HepG2 (cell line): ENCODE measurements around the gene BRD3. TPM values are rescaled to one million over a fixed set of nuclear protein-coding genes. Genes with fewer than 3 reads are reported as not detected.

ENCODE experiments used
- ATM ChIP-seq: fragments of 450-650 bp; IDR thresholded peaks from 2 replicates; pipeline ENCODE4 v1.7.1; 2017; ENCODE audit warnings: mild to moderate bottlenecking, borderline replicate concordance
- CC2D1A ChIP-seq: sonication (generic); formaldehyde crosslinking; IDR thresholded peaks from 2 replicates; pipeline ENCODE4 v1.8.1; 2023; ENCODE audit warnings: mild to moderate bottlenecking, missing genetic modification reagents
- MED13 ChIP-seq: sonication (generic); formaldehyde crosslinking; IDR thresholded peaks from 2 replicates; pipeline ENCODE4 v1.5.0; 2020; ENCODE audit warnings: missing genetic modification reagents
- MZF1 ChIP-seq: sonication (generic); formaldehyde crosslinking; IDR thresholded peaks from 2 replicates; pipeline ENCODE4 v1.8.1; 2023; ENCODE audit warnings: mild to moderate bottlenecking, missing genetic modification reagents, borderline replicate concordance
- NFE2L1 ChIP-seq: sonication (generic); formaldehyde crosslinking; IDR thresholded peaks from 2 replicates; pipeline ENCODE4 v1.4.0; 2020; ENCODE audit warnings: missing genetic modification reagents, mild to moderate bottlenecking, borderline replicate concordance
- NR2F6 ChIP-seq, 2 experiments: IDR thresholded peaks; 2 replicates each; pipeline ENCODE4 v1.6.1; 2016; ENCODE audit warnings: antibody characterized with exemption in 1 of 2, mild to moderate bottlenecking in 1 of 2
- NR3C1 ChIP-seq: sonication (generic); formaldehyde crosslinking; IDR thresholded peaks from 2 replicates; pipeline ENCODE4 v1.4.0; 2020; ENCODE audit warnings: missing genetic modification reagents
- REL ChIP-seq: sonication (generic); formaldehyde crosslinking; conservative IDR thresholded peaks from 2 replicates; pipeline ENCODE4 v1.8.0; 2022; ENCODE audit warnings: mild to moderate bottlenecking, missing genetic modification reagents, moderate library complexity
- ZNF318 ChIP-seq: sonication (generic); formaldehyde crosslinking; IDR thresholded peaks from 2 replicates; pipeline ENCODE4 v1.4.0; 2020; ENCODE audit warnings: mild to moderate bottlenecking, missing genetic modification reagents
- ZNF550 ChIP-seq: sonication (generic); formaldehyde crosslinking; IDR thresholded peaks from 2 replicates; pipeline ENCODE4 v1.4.0; 2020; ENCODE audit warnings: mild to moderate bottlenecking, missing genetic modification reagents, borderline replicate concordance
- ZNF616 ChIP-seq: sonication (generic); formaldehyde crosslinking; IDR thresholded peaks from 2 replicates; pipeline ENCODE4 v1.5.0; 2020; ENCODE audit warnings: low read depth, mild to moderate bottlenecking, missing genetic modification reagents
- ZNF775 ChIP-seq: sonication (generic); formaldehyde crosslinking; IDR thresholded peaks from 2 replicates; pipeline ENCODE4 v1.4.0; 2020; ENCODE audit warnings: missing genetic modification reagents, mild to moderate bottlenecking, moderate library complexity, borderline replicate concordance
- ZNF879 ChIP-seq: sonication (generic); formaldehyde crosslinking; IDR thresholded peaks from 2 replicates; pipeline ENCODE4 v1.8.1; 2023; ENCODE audit warnings: missing genetic modification reagents
- ZSCAN5A ChIP-seq: sonication (generic); formaldehyde crosslinking; IDR thresholded peaks from 2 replicates; pipeline ENCODE4 v1.8.0; 2022; ENCODE audit warnings: mild to moderate bottlenecking, missing genetic modification reagents, borderline replicate concordance
- polyA plus RNA-seq, 8 experiments: library from polyadenylated mRNA; depleted of rRNA in 3 of 8; stranded (reverse) in 7 of 8; unstranded in 1 of 8; fragments of >200 nt; fragmentation: Illumina TruSeq in 4 of 8; extraction: Trizol in 4 of 8; gene quantifications; 2 replicates each; pipeline versions ENCODE4 v1.2.1 to v1.2.3, GENCODE V29; 2011 to 2016; ENCODE audit warnings: low read depth in 4 of 8, missing spikeins in 1 of 8, mixed read lengths in 1 of 8; ENCODE audit not compliant: insufficient read depth in 1 of 8
- total RNA-seq, 5 experiments: library from RNA; depleted of rRNA; stranded (reverse); fragments of >200 nt; fragmentation: Illumina TruSeq; extraction: Trizol; gene quantifications; 2 replicates each; pipeline ENCODE4 v1.2.3, GENCODE V29; 2016; ENCODE audit warnings: low read depth in 1 of 5
- TF ChIP-seq, protein P1 (sequence below): IDR thresholded peaks from 2 replicates; pipeline ENCODE4 v1.6.1; 2016; ENCODE audit warnings: missing genetic modification reagents, missing compliant biosample characterization

The BRD3 gene
- total and polyA plus RNA-seq, 2 of the 13 experiments (the other 11 are each of a cell fraction or from before 2014, with no cell fraction given): 5.9 to 12.9 TPM

DNA sequence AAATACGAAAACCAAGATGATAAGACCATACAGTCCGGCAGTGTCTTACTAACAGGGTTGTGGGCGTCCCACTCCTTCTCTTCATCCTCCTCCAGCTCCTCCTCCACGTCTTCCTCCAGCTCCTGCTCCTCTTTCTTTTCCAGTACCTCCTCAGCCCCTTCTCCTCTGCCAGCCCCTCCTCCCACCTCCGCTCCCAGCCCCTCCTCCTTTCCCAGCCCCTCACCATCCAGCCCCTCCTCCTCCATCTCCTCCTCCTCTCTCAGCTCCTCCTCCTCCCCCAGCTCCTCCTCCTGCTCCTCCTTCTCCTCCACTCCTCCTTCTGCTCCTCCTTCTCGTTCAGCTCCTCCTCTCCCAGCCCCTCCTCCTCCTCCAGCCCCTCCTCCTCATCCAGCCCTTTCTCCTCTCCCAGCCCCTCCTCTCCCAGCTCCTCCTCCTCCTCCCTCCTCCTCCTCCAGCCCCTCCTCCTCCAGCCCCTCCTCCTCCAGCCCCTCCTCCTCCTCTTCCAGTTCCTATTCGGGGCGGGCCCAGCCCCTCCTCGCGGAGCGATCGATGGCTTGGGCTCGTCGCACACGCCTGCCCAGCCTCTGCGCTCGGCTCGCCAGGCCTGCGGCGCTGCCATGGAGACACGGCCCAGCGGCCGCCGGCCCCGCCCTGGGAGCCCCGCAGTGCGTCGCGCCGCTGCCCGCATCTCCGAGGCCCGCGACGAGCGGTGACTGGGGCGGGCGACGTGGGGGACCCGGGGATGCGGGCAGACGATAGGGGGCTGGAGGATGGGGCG lies 42.8 kb downstream of the BRD3 start, which contains the start of gene BRD3OS (continued):
- no peak for TF ChIP-seq ZNF775 (CRISPR knock-in tag)
- no peak for TF ChIP-seq ZNF879 (CRISPR knock-in tag)
- no peak for TF ChIP-seq NFE2L1 (CRISPR knock-in tag)
- no peak for TF ChIP-seq CC2D1A (CRISPR knock-in tag)
- TF ChIP-seq ATM: no peak
- no peak for TF ChIP-seq NR2F6 (IDR thresholded peaks at IDR 0.05)
- TF ChIP-seq NR2F6 (CRISPR knock-in tag; IDR thresholded peaks at IDR 0.05): no peak; the same call in 1 of the 2 replicates
- TF ChIP-seq ZNF550 (CRISPR knock-in tag): no peak
- TF ChIP-seq MZF1: no peak
- TF ChIP-seq ZNF616: no peak
- TF ChIP-seq, protein P1, sequence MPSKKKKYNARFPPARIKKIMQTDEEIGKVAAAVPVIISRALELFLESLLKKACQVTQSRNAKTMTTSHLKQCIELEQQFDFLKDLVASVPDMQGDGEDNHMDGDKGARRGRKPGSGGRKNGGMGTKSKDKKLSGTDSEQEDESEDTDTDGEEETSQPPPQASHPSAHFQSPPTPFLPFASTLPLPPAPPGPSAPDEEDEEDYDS (CRISPR knock-in tag): no peak
- TF ChIP-seq REL: no peak
- no peak for TF ChIP-seq ZSCAN5A (CRISPR knock-in tag)
- TF ChIP-seq ZNF318: no peak
- no peak for TF ChIP-seq NR3C1 (CRISPR knock-in tag)
- no peak for TF ChIP-seq MED13 (CRISPR knock-in tag)
